Trophoblast cell (in vitro differentiated cells and primary cell): Measurements from ENCODE around the gene ADAMTSL3.

Experiments used
- DNase-seq, 2 donors: peaks; one replicate each; pipeline ENCODE4 v3.0.0-alpha.2; 2016
- H2AFZ ChIP-seq: 2 replicates; pipeline ENCODE4 v1.6.1; 2013; ENCODE audit warnings: low read length, moderate library complexity, mild to moderate bottlenecking; ENCODE audit not compliant: insufficient read depth, poor library complexity
- H2AK5ac ChIP-seq: 2 replicates; pipeline ENCODE4 v1.6.1; 2013; ENCODE audit warnings: mild to moderate bottlenecking, low read length
- H2BK120ac ChIP-seq: 2 replicates; pipeline ENCODE4 v1.6.1; 2013; ENCODE audit warnings: low read length, mild to moderate bottlenecking, moderate library complexity; ENCODE audit not compliant: insufficient read depth, poor library complexity
- H2BK12ac ChIP-seq: 2 replicates; pipeline ENCODE4 v1.6.1; 2013; ENCODE audit warnings: mild to moderate bottlenecking, low read length, moderate library complexity
- H2BK5ac ChIP-seq: 2 replicates; pipeline ENCODE4 v1.6.1; 2013; ENCODE audit warnings: low read length, low read depth, moderate library complexity, mild to moderate bottlenecking; ENCODE audit not compliant: poor library complexity
- H3K14ac ChIP-seq: 2 replicates; pipeline ENCODE4 v1.6.1; 2013; ENCODE audit warnings: mild to moderate bottlenecking, low read length
- H3K18ac ChIP-seq: 2 replicates; pipeline ENCODE4 v1.6.1; 2013; ENCODE audit warnings: mild to moderate bottlenecking, low read length
- H3K23ac ChIP-seq: 2 replicates; pipeline ENCODE4 v1.6.1; 2013; ENCODE audit warnings: low read length
- H3K27ac ChIP-seq: 2 replicates; pipeline ENCODE4 v1.5.1; 2013; ENCODE audit warnings: low read depth, mild to moderate bottlenecking, inconsistent platforms, low read length, moderate library complexity
- H3K27me3 ChIP-seq: 2 replicates; pipeline ENCODE4 v1.6.1; 2013; ENCODE audit warnings: inconsistent platforms, mild to moderate bottlenecking, low read length, moderate library complexity; ENCODE audit not compliant: insufficient read depth
- H3K36me3 ChIP-seq, 2 experiments: 1 replicate in 1 of 2; 2 replicates in 1 of 2; pipeline ENCODE4 v1.6.1; 2013; ENCODE audit warnings: low read length in 2 of 2, mild to moderate bottlenecking in 2 of 2, moderate library complexity in 1 of 2; ENCODE audit not compliant: insufficient read depth in 2 of 2, control insufficient read depth in 1 of 2
- H3K4ac ChIP-seq: 2 replicates; pipeline ENCODE4 v1.6.1; 2013; ENCODE audit warnings: low read depth, mild to moderate bottlenecking, low read length, moderate library complexity
- H3K4me1 ChIP-seq, 2 experiments: 1 replicate in 1 of 2; 2 replicates in 1 of 2; pipeline ENCODE4 v1.6.1; 2013; ENCODE audit warnings: low read length in 2 of 2, mild to moderate bottlenecking in 2 of 2, moderate library complexity in 1 of 2; ENCODE audit not compliant: insufficient read depth in 2 of 2, control insufficient read depth in 1 of 2
- H3K4me2 ChIP-seq: 2 replicates; pipeline ENCODE4 v1.6.1; 2013; ENCODE audit warnings: inconsistent platforms, mild to moderate bottlenecking, low read length, moderate library complexity
- H3K4me3 ChIP-seq: 2 replicates; pipeline ENCODE4 v1.5.1; 2013; ENCODE audit warnings: mild to moderate bottlenecking, low read depth, low read length, inconsistent platforms
- H3K79me1 ChIP-seq: one replicate; pipeline ENCODE4 v1.6.1; 2013; ENCODE audit warnings: low read length
- H3K79me2 ChIP-seq: 2 replicates; pipeline ENCODE4 v1.6.1; 2013; ENCODE audit warnings: low read length, mild to moderate bottlenecking; ENCODE audit not compliant: control insufficient read depth, insufficient read depth, poor library complexity
- H3K9ac ChIP-seq: 2 replicates; pipeline ENCODE4 v1.6.1; 2013; ENCODE audit warnings: mild to moderate bottlenecking, low read length
- H3K9me3 ChIP-seq: 2 replicates; pipeline ENCODE4 v1.6.1; 2013; ENCODE audit warnings: low read depth, mild to moderate bottlenecking, control low read depth, inconsistent platforms, low read length; ENCODE audit not compliant: insufficient read depth
- H4K12ac ChIP-seq: 2 replicates; pipeline ENCODE4 v1.6.1; 2013; ENCODE audit warnings: low read depth, mild to moderate bottlenecking, low read length, moderate library complexity
- H4K8ac ChIP-seq: 2 replicates; pipeline ENCODE4 v1.6.1; 2013; ENCODE audit warnings: low read depth, mild to moderate bottlenecking, low read length, moderate library complexity
- H4K91ac ChIP-seq: one replicate; pipeline ENCODE4 v1.6.1; 2013; ENCODE audit warnings: low read depth, mild to moderate bottlenecking, low read length, moderate library complexity
- WGBS: extraction: QIAGEN DNeasy Blood & Tissue Kit; methylation state at CpG from one replicate; pipeline ENCODE4 v1.1.7; 2013; ENCODE audit warnings: missing lambda C conversion rate; ENCODE audit not compliant: insufficient read length, insufficient coverage; ENCODE audit errors: extremely low coverage; 5-methylcytosine and 5-hydroxymethylcytosine counted together

ADAMTSL3 gene

GRCh38 chr15:83830381-83830780 is 176.5 kb downstream of the ADAMTSL3 start:
- Histone ChIP-seq H3K27ac (no peak overlapping the region), H3K79me1 (no peaks in the 10 kb centered on the region), H2BK120ac (no peak overlapping the region), H4K8ac (no peak overlapping the region), H3K4me3 (no peak overlapping the region), H3K9me3 (no peaks in the 10 kb centered on the region), H2AK5ac (no peak overlapping the region), H4K91ac (no peak overlapping the region), H2BK5ac (no peak overlapping the region), H3K79me2 (no peaks in the 10 kb centered on the region), H3K9ac (no peak overlapping the region), H3K4me2 (no peak overlapping the region), H4K12ac (no peak overlapping the region), H3K14ac (no peak overlapping the region), H3K23ac (no peak overlapping the region), H3K18ac (no peak overlapping the region), H2AFZ (no peak overlapping the region), H3K4ac (no peak overlapping the region), H3K36me3 (no peaks in the 10 kb centered on the region), H3K4me1 (no peaks in the 10 kb centered on the region), H2BK12ac (no peak overlapping the region), H3K27me3 (no peaks in the 10 kb centered on the region)
- DNase-seq, result no peak
- WGBS, result no CpG with 5 or more reads among the region's 4 CpGs

GRCh38 chr15:83833569-83833968 is 179.6 kb downstream of the ADAMTSL3 start:
- Histone ChIP-seq H2AK5ac (no peak overlapping the region), H3K79me2 (no peaks in the 10 kb centered on the region), H4K12ac (no peak overlapping the region), H2AFZ (no peak overlapping the region), H2BK5ac (no peak overlapping the region), H3K4me2 (no peak overlapping the region), H4K8ac (no peak overlapping the region), H3K79me1 (no peaks in the 10 kb centered on the region), H4K91ac (no peak overlapping the region), H3K36me3 (no peaks in the 10 kb centered on the region), H3K14ac (no peak overlapping the region), H3K9ac (no peak overlapping the region), H3K27ac (no peak overlapping the region), H3K23ac (no peak overlapping the region), H3K18ac (no peak overlapping the region), H3K27me3 (no peaks in the 10 kb centered on the region), H3K9me3 (no peaks in the 10 kb centered on the region), H2BK12ac (no peak overlapping the region), H2BK120ac (no peak overlapping the region), H3K4me1 (no peaks in the 10 kb centered on the region), H3K4ac (no peak overlapping the region), H3K4me3 (no peak overlapping the region)
- no peak for DNase-seq
- no CpG with 5 or more reads among the region's 4 CpGs for WGBS

- H3K18ac ChIP-seq, result no peak overlapping the region
- no peak overlapping the region for H3K9ac ChIP-seq
- no peaks in the 10 kb centered on the region for H3K27me3 ChIP-seq
- H3K4me1 ChIP-seq, result no peaks in the 10 kb centered on the region
- H2BK120ac ChIP-seq, result no peak overlapping the region
- H4K91ac ChIP-seq, result no peak overlapping the region
- H3K4me3 ChIP-seq, result no peak overlapping the region
- H4K8ac ChIP-seq, result no peak overlapping the region
- WGBS, result no CpG with 5 or more reads among the region's 1 CpG
- H3K27ac ChIP-seq, result no peak overlapping the region
- no peak overlapping the region for H2BK5ac ChIP-seq
- H3K79me2 ChIP-seq, result no peaks in the 10 kb centered on the region
- no peak overlapping the region for H4K12ac ChIP-seq
- no peak overlapping the region for H3K4ac ChIP-seq
- no peak overlapping the region for H2AFZ ChIP-seq
- H3K36me3 ChIP-seq, result no peaks in the 10 kb centered on the region
- no peak overlapping the region for H3K4me2 ChIP-seq
- no peak overlapping the region for H3K23ac ChIP-seq
- no peak overlapping the region for H2BK12ac ChIP-seq
- H3K9me3 ChIP-seq, result no peaks in the 10 kb centered on the region
- no peak overlapping the region for H2AK5ac ChIP-seq
- no peak overlapping the region for H3K14ac ChIP-seq
- H3K79me1 ChIP-seq, result no peaks in the 10 kb centered on the region
- DNase-seq, result no peak
Observed at GRCh38 chr15:83835479-83835878, 181.6 kb downstream of the ADAMTSL3 start.

GRCh38 chr15:83837945-83838571 is 184.1 kb downstream of the ADAMTSL3 start:
- Histone ChIP-seq H3K36me3 (no peaks in the 10 kb centered on the region), H2AFZ (no peak overlapping the region), H3K4me3 (no peak overlapping the region), H3K79me2 (no peaks in the 10 kb centered on the region), H3K9me3 (no peaks in the 10 kb centered on the region), H3K4me2 (no peak overlapping the region), H3K27ac (no peak overlapping the region), H3K4ac (no peak overlapping the region), H4K91ac (no peak overlapping the region), H2AK5ac (no peak overlapping the region), H2BK120ac (no peak overlapping the region), H3K4me1 (no peaks in the 10 kb centered on the region), H4K8ac (no peak overlapping the region), H2BK5ac (no peak overlapping the region), H4K12ac (no peak overlapping the region), H3K14ac (no peak overlapping the region), H3K79me1 (no peaks in the 10 kb centered on the region), H3K9ac (no peak overlapping the region), H3K23ac (no peak overlapping the region), H3K27me3 (no peaks in the 10 kb centered on the region), H3K18ac (no peak overlapping the region), H2BK12ac (no peak overlapping the region)
- no CpG with 5 or more reads among the region's 8 CpGs for WGBS
- DNase-seq, result peak in 1 of 2 donors; percentile 49
